B cell (primary cell): ENCODE data around the gene TRNAU1AP. TPM values are rescaled to one million over a fixed set of nuclear protein-coding genes. Genes with fewer than 3 reads are reported as not detected.

Experiments used
- ATAC-seq: fragments of 200-7000 bp; cut with Tn5 transposase; one replicate; pipeline ENCODE4 v1.10.0; 2021; ENCODE audit warnings: low read depth, mild to moderate bottlenecking, moderate number of reproducible peaks, moderate library complexity
- CTCF ChIA-PET: fragments of 350-600 bp; sonication (Branson Sonifier 250); formaldehyde crosslinking; loops from one replicate; lab custom pipeline; 2021; ENCODE audit warnings: antibody characterized with exemption, inconsistent platforms; lab: Charles Lee
- POLR2A ChIA-PET: fragments of 350-600 bp; sonication (Branson Sonifier 250); formaldehyde crosslinking; loops from one replicate; lab custom pipeline; 2021; ENCODE audit warnings: antibody characterized with exemption; lab: Charles Lee
- DNase-seq: peaks from one replicate; pipeline ENCODE4 v3.0.0; 2013
- H2AFZ ChIP-seq: 2 replicates; pipeline ENCODE4 v1.6.1; 2012; ENCODE audit warnings: mild to moderate bottlenecking, low read depth, low read length; ENCODE audit not compliant: insufficient read depth, poor library complexity, severe bottlenecking
- H3K27ac ChIP-seq, 2 donors: 1 replicate in 1 of 2; 2 replicates in 1 of 2; pipeline ENCODE4 v1.5.1; 2012 to 2013; ENCODE audit warnings: low read length in 2 of 2, mild to moderate bottlenecking in 2 of 2, moderate library complexity in 1 of 2
- H3K27me3 ChIP-seq, 4 experiments: fragments of 200-600 bp in 1 of 4; sonication (generic) in 1 of 4; replicated peaks in 1 of 4; 1 replicate in 2 of 4; 2 replicates in 2 of 4; pipeline versions ENCODE4 v1.6.1 to v1.7.0; 2013 to 2016; ENCODE audit warnings: low read length in 3 of 4, mild to moderate bottlenecking in 2 of 4, mixed read lengths in 1 of 4, moderate library complexity in 1 of 4; ENCODE audit not compliant: insufficient read depth in 4 of 4, control insufficient read depth in 3 of 4; ENCODE audit errors: control extremely low read depth in 1 of 4
- H3K36me3 ChIP-seq, 2 experiments: replicated peaks in 1 of 2; 1 replicate in 1 of 2; 2 replicates in 1 of 2; pipeline versions ENCODE4 v1.6.1 to v1.7.1; 2013; ENCODE audit warnings: low read length in 1 of 2; ENCODE audit not compliant: insufficient read depth in 2 of 2, control insufficient read depth in 1 of 2; ENCODE audit errors: control extremely low read depth in 1 of 2, extremely low read depth in 1 of 2
- H3K4me1 ChIP-seq, 2 donors: fragments of 200-600 bp in 1 of 2; sonication (generic) in 1 of 2; 1 replicate in 1 of 2; 2 replicates in 1 of 2; pipeline versions ENCODE4 v1.5.1 to v1.6.1; 2013 to 2017; ENCODE audit warnings: low read length in 2 of 2; ENCODE audit not compliant: control insufficient read depth in 2 of 2, insufficient read depth in 2 of 2
- H3K4me2 ChIP-seq: replicated peaks from 2 replicates; pipeline ENCODE3; 2012; ENCODE audit warnings: mild to moderate bottlenecking, low read depth, low read length; ENCODE audit not compliant: poor library complexity, severe bottlenecking
- H3K4me3 ChIP-seq, 5 experiments: fragments of 200-600 bp in 1 of 5; sonication (generic) in 1 of 5; 1 replicate in 3 of 5; 2 replicates in 2 of 5; pipeline versions ENCODE4 v1.5.1 to v1.7.0; 2011 to 2016; ENCODE audit warnings: low read length in 4 of 5, mild to moderate bottlenecking in 4 of 5, low read depth in 2 of 5, control low read depth in 1 of 5, moderate library complexity in 1 of 5; ENCODE audit not compliant: insufficient read depth in 1 of 5; ENCODE audit errors: control extremely low read depth in 1 of 5, extremely low read depth in 1 of 5
- H3K79me2 ChIP-seq: fragments of 200-600 bp; sonication (generic); one replicate; pipeline ENCODE4 v1.6.0; 2016; ENCODE audit warnings: low read length; ENCODE audit not compliant: control insufficient read depth, insufficient read depth
- H3K9ac ChIP-seq: fragments of 200-600 bp; sonication (generic); 2 replicates; pipeline ENCODE4 v1.6.1; 2017; ENCODE audit warnings: mild to moderate bottlenecking, low read length, moderate library complexity
- H3K9me3 ChIP-seq, 3 donors: one replicate each; pipeline versions ENCODE4 v1.6.1 to v1.7.1; 2013; ENCODE audit warnings: low read length in 2 of 3; ENCODE audit not compliant: control insufficient read depth in 2 of 3, insufficient read depth in 1 of 3; ENCODE audit errors: control extremely low read depth in 1 of 3
- H4K20me1 ChIP-seq: 2 replicates; pipeline ENCODE4 v1.6.0; 2012; ENCODE audit warnings: mild to moderate bottlenecking, low read length; ENCODE audit not compliant: insufficient read depth, control insufficient read depth, poor library complexity, severe bottlenecking
- H3K27ac Mint-ChIP-seq: one replicate; pipeline ENCODE4 v1.8.0; 2021; ENCODE audit warnings: mixed read lengths
- H3K27me3 Mint-ChIP-seq: one replicate; pipeline ENCODE4 v1.8.0; 2021; ENCODE audit warnings: mixed read lengths
- H3K4me1 Mint-ChIP-seq: one replicate; pipeline ENCODE4 v1.8.0; 2021; ENCODE audit warnings: mixed read lengths
- H3K4me3 Mint-ChIP-seq: one replicate; pipeline ENCODE4 v1.8.0; 2021; ENCODE audit warnings: mixed read lengths
- H3K9me3 Mint-ChIP-seq: one replicate; pipeline ENCODE4 v1.8.0; 2022; ENCODE audit warnings: mixed read lengths; ENCODE audit not compliant: insufficient read depth
- CTCF ChIP-seq: fragments of 200-600 bp; IDR thresholded peaks from one replicate; pipeline ENCODE4 v1.8.0; 2022; ENCODE audit warnings: antibody characterized with exemption, mild to moderate bottlenecking
- EZH2 ChIP-seq: IDR thresholded peaks from 2 replicates; pipeline ENCODE4 v1.6.1; 2012; ENCODE audit warnings: borderline replicate concordance, low read depth, mild to moderate bottlenecking, moderate library complexity, low read length; ENCODE audit not compliant: insufficient read depth, poor library complexity, severe bottlenecking
- WGBS: methylation state at CpG from one replicate; pipeline ENCODE4 v1.1.5; 2013; ENCODE audit warnings: missing lambda C conversion rate; ENCODE audit not compliant: insufficient coverage; 5-methylcytosine and 5-hydroxymethylcytosine counted together
- intact Hi-C: fragments of 100-400 bp; cut with micrococcal nuclease; formaldehyde crosslinking; loops from one replicate; pipeline ENCODE4 v1.10.0; 2022
- polyA plus RNA-seq: library from polyadenylated mRNA; depleted of rRNA; stranded (reverse); fragments of >200 nt; gene quantifications from 2 replicates; pipeline ENCODE4 v1.2.3, GENCODE V29; 2012
- total RNA-seq, 2 donors: library from RNA; stranded (reverse); fragments of 120-200 nt in 1 of 2; gene quantifications; 1 replicate in 1 of 2; 2 replicates in 1 of 2; pipeline versions ENCODE4 v1.2.3 to v1.2.4, GENCODE V29; 2013 to 2022

Gene TRNAU1AP
- total and polyA plus RNA-seq, 2 donors (not counting 1 experiment from before 2014, with no cell fraction given) = 39.8 to 45.2 TPM

GRCh38 chr1:28508435-28508754 lies 44.5 kb upstream of the TRNAU1AP start:
- H3K9me3 Mint-ChIP-seq = no peaks in the 10 kb centered on the region
- peak overlapping the region; percentile 75 for H3K4me2 ChIP-seq
- H3K27me3 Mint-ChIP-seq = no peaks in the 10 kb centered on the region
- peaks cover 59% of the 10 kb centered on the region for H3K4me1 Mint-ChIP-seq
- no peak for TF ChIP-seq CTCF
- no peak for TF ChIP-seq EZH2
- peak overlapping the region in 1 of 2 donors; percentile 65 for H3K27ac ChIP-seq
- H3K9ac ChIP-seq = peak overlapping the region; percentile 86
- ATAC-seq = no peak
- peaks cover 0 to 5% (median 0%) of the 10 kb centered on the region in 3 donors for H3K9me3 ChIP-seq
- H4K20me1 ChIP-seq = peaks cover 68% of the 10 kb centered on the region
- H3K36me3 ChIP-seq = peaks cover 22 to 50% of the 10 kb centered on the region in 2 experiments
- H3K79me2 ChIP-seq = peaks cover 53% of the 10 kb centered on the region
- H3K4me3 ChIP-seq = peak overlapping the region; percentile 6 to 84 (median 79)
- peak overlapping the region; percentile 97 for H3K4me3 Mint-ChIP-seq
- intact Hi-C loops = loop anchor here (5.0 kb wide), 2 partner anchors 379 to 674 kb away; partner anchors contain the start of gene SRSF4
- peak overlapping the region; percentile 98 for H3K27ac Mint-ChIP-seq
- WGBS = 0% methylated on average over 1 of the region's 5 CpGs
- DNase-seq = no peak
- H2AFZ ChIP-seq = no peak overlapping the region
- CTCF ChIA-PET = interaction anchor here (0.9 to 4.3 kb wide), 5 partner anchors 9 to 368 kb away, joined by 3 to 24 read pairs (median 8); no protein-coding TSS in a partner anchor
- H3K27me3 ChIP-seq = no peaks in the 10 kb centered on the region
- H3K4me1 ChIP-seq = peaks cover 47 to 61% of the 10 kb centered on the region in 2 donors
- POLR2A ChIA-PET = interaction anchor here (0.6 to 1.7 kb wide), 6 partner anchors 8 to 673 kb away, joined by 3 to 4 read pairs (median 4); partner anchors contain the start of gene SRSF4

GRCh38 chr1:28509705-28510272 lies 43.1 kb upstream of the TRNAU1AP start:
- peaks cover 47 to 61% of the 10 kb centered on the region in 2 donors for H3K4me1 ChIP-seq
- peaks cover 61% of the 10 kb centered on the region for H3K4me1 Mint-ChIP-seq
- peaks cover 53% of the 10 kb centered on the region for H3K79me2 ChIP-seq
- H3K4me2 ChIP-seq = peak overlapping the region; percentile 75
- peak overlapping the region; percentile 97 for H3K4me3 Mint-ChIP-seq
- ChIA-PET CTCF (interaction anchor here (0.5 to 3.8 kb wide), 5 partner anchors 60 to 544 kb away, joined by 4 to 13 read pairs (median 4); no protein-coding TSS in a partner anchor), POLR2A (interaction anchor here (0.5 to 1.7 kb wide), 4 partner anchors 71 to 375 kb away, joined by 4 to 7 read pairs (median 4); no protein-coding TSS in a partner anchor)
- H2AFZ ChIP-seq = no peak overlapping the region
- peaks cover 0 to 2% (median 0%) of the 10 kb centered on the region in 3 donors for H3K9me3 ChIP-seq
- no peaks in the 10 kb centered on the region for H3K9me3 Mint-ChIP-seq
- H3K27ac Mint-ChIP-seq = peak overlapping the region; percentile 88
- no peaks in the 10 kb centered on the region for H3K27me3 Mint-ChIP-seq
- H3K9ac ChIP-seq = peak overlapping the region; percentile 33
- H3K27ac ChIP-seq = peak overlapping the region; percentile 11 to 65
- 57% methylated on average over 8 of the region's 8 CpGs for WGBS
- H4K20me1 ChIP-seq = peaks cover 76% of the 10 kb centered on the region
- no peaks in the 10 kb centered on the region for H3K27me3 ChIP-seq
- no peak for ATAC-seq
- peaks cover 22 to 60% of the 10 kb centered on the region in 2 experiments for H3K36me3 ChIP-seq
- TF ChIP-seq CTCF (no peak), EZH2 (no peak)
- DNase-seq = no peak
- H3K4me3 ChIP-seq = peak overlapping the region in 2 of 5 experiments; percentile 15 to 19
- intact Hi-C loops = loop anchor here (5.0 kb wide), 2 partner anchors 378 to 673 kb away; partner anchors contain the start of gene SRSF4
